Caki2 (cell line): ENCODE results near the gene NAALADL2. TPM values are rescaled to one million over a fixed set of nuclear protein-coding genes. Genes with fewer than 3 reads are reported as not detected.
"Not testable (repeated sequence)": the region's sequence is repeated elsewhere in the genome, so short reads cannot be mapped to it uniquely, and the experiment has no call there.

Experiments
- DNase-seq: peaks from one replicate; pipeline ENCODE4 v3.0.0-alpha.2; 2015; ENCODE audit warnings: low read depth
- in situ Hi-C: cut with HindIII; loops from 2 replicates; pipeline ENCODE4 v1.10.0; 2016; ENCODE audit warnings: low sequenced_read_pairs, low pct_unique_long_range_greater_than_20kb, mixed read lengths
- total RNA-seq: library from RNA; depleted of rRNA; stranded (reverse); fragments of >200 nt; shearing (Covaris generic); gene quantifications from 2 replicates; pipeline ENCODE4 v1.2.3, GENCODE V29; 2014; ENCODE audit warnings: low replicate concordance

NAALADL2 gene
- total RNA-seq, 1 experiment from 2014 or later: 1.3 TPM

- no peak for DNase-seq
- in situ Hi-C loops: no loop called here
These were observed 481.3 kb downstream of the NAALADL2 start for GRCh38 chr3:175340338-175341015.

- DNase-seq: no peak
- in situ Hi-C loops: no loop called here
These were observed 483.1 kb downstream of the NAALADL2 start for GRCh38 chr3:175342196-175342595.

GRCh38 chr3:175343946-175344345, 484.8 kb downstream of the NAALADL2 start:
- in situ Hi-C loops: no loop called here
- DNase-seq: no peak

GRCh38 chr3:175346573-175347356, 487.6 kb downstream of the NAALADL2 start:
- in situ Hi-C loops: no loop called here
- DNase-seq: peak; percentile 80

GRCh38 chr3:175349168-175349567, 490.0 kb downstream of the NAALADL2 start:
- in situ Hi-C loops: no loop called here
- no peak for DNase-seq

- no peak for DNase-seq
- in situ Hi-C loops: no loop called here
These were observed 496.7 kb downstream of the NAALADL2 start for GRCh38 chr3:175355801-175356335.

- in situ Hi-C loops: no loop called here
- DNase-seq: peak; percentile 88
These were observed 497.8 kb downstream of the NAALADL2 start for GRCh38 chr3:175356899-175357324.

GRCh38 chr3:175357758-175358157, 498.6 kb downstream of the NAALADL2 start:
- no peak for DNase-seq
- in situ Hi-C loops: no loop called here

- in situ Hi-C loops: no loop called here
- no peak for DNase-seq
These were observed 499.8 kb downstream of the NAALADL2 start for GRCh38 chr3:175358935-175359334.

- DNase-seq, in situ Hi-C loops: not testable (repeated sequence)
These were observed 511.3 kb downstream of the NAALADL2 start for GRCh38 chr3:175370426-175370825.

- DNase-seq, in situ Hi-C loops: not testable (repeated sequence)
These were observed 512.1 kb downstream of the NAALADL2 start for GRCh38 chr3:175371187-175371586.

GRCh38 chr3:175374705-175375104, 515.6 kb downstream of the NAALADL2 start:
- DNase-seq: no peak
- in situ Hi-C loops: no loop called here

- in situ Hi-C loops: no loop called here
- no peak for DNase-seq
These were observed 519.2 kb downstream of the NAALADL2 start for GRCh38 chr3:175378348-175378747.

GRCh38 chr3:175381685-175382084, 522.6 kb downstream of the NAALADL2 start:
- no peak for DNase-seq
- in situ Hi-C loops: no loop called here

GRCh38 chr3:175383371-175383770, 524.2 kb downstream of the NAALADL2 start:
- no peak for DNase-seq
- in situ Hi-C loops: no loop called here

GRCh38 chr3:175383813-175384212, 524.7 kb downstream of the NAALADL2 start:
- DNase-seq: no peak
- in situ Hi-C loops: no loop called here

- no peak for DNase-seq
- in situ Hi-C loops: no loop called here
These were observed 525.4 kb downstream of the NAALADL2 start for GRCh38 chr3:175384569-175384968.

- in situ Hi-C loops: no loop called here
- peak; percentile 31 for DNase-seq
These were observed 527.5 kb downstream of the NAALADL2 start for GRCh38 chr3:175386630-175387029.

- in situ Hi-C loops: no loop called here
- DNase-seq: no peak
These were observed 530.4 kb downstream of the NAALADL2 start for GRCh38 chr3:175389560-175389959.
